ENCODE results near the gene RASGEF1C.

The RASGEF1C gene

GRCh38 chr5:180179442-180180420, 29.3 kb downstream of the RASGEF1C start:
- DNase-seq (ENCODE audit: low read depth): no peak

- no peak for DNase-seq (ENCODE audit: low read depth)
These were observed 30.2 kb downstream of the RASGEF1C start for GRCh38 chr5:180178531-180179441.

DNA sequence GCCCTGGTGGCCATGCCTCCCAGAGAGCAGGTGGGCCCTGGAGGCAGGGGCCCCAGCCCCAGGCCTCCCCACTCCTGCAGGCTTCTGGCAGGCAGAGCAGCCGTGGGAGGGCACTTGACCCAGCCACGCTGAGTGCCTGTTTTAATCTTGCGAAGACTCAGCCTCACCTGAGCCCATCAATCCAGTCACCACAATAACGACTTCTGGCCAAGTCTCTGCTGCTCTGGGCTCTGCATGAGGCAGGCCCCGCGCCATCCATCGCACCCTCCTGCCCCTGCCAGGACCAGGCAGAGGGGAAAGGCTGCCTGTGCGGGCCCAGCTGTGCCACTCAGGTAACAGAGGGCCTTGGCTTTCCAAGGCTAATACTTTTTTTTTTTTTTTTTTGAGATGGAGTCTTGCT, 32.8 kb downstream of the RASGEF1C start:
- no peak for DNase-seq (ENCODE audit: low read depth)

GRCh38 chr5:180175015-180175431, 34.0 kb downstream of the RASGEF1C start:
- no peak for DNase-seq (ENCODE audit: low read depth)

DNA sequence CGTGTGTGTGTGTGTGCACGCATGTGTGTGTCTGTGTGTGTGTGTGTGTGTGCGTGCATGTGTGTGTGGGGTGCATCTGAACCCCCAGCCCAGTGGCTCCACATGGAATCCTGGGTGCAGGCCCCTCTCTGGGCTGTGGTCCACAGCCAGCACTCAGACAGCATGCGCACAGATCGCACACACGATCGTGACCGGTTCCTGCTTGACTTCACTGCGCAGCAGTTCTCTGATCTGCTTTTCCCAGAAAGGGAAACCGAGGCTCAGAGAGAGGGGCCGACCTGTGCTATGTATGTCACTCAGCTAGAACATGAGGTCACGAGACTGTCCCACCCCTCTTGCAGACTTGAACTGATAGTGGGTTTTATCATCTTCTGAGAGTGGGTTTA, 34.4 kb downstream of the RASGEF1C start:
- DNase-seq (ENCODE audit: low read depth): no peak

DNA sequence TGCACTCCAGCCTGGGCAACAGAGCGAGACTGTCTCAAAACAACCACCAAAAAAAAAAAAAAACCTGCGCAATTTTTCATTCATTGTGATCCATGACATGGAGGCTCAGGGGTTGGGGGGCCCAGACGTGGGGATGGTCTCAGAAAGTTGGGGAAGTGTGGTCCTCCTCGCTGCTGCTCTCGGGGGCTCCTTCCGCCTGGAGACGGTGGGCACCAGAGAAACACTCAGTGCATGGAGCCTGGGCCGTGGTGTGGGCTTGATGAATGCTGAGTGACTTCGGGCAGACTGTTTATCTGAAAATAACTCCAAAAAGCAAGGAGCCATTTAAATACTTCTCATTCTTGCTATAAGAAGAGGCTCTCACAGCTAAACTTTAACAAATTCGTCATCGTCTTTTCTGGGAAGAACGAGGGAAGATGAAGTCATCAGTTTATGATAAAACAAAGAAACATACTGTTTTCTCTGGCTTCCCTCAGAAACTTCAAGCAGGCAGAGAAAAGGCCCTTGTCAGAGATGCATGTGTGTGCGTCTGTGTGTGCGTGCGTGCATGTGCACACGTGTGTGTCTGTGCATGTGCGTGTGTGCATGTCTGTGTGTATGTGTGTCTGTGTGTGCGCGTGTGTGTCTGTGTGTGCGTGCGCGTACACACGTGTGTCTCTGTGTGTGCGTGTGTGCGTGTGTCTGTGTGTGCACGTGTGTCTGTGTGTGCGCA, 35.0 kb downstream of the RASGEF1C start:
- no peak for DNase-seq (ENCODE audit: low read depth)

DNA sequence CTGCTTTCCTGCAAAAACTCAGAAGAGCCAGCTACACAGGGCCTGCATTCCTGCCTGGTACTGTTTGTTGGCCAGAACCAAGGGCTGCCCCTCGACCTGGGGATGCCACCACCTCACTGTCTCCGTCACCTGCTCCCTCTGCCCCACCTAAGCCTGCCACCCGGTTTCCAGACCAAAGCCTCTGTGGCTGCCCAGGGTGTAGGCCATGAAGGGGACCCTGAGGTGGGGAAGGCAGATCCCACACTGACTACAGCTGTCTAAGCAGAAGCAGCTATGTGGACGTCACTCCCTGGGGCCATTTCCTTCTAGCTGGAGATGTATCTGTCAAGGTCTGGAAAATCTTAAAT, 35.8 kb downstream of the RASGEF1C start:
- DNase-seq (ENCODE audit: low read depth): no peak

DNA sequence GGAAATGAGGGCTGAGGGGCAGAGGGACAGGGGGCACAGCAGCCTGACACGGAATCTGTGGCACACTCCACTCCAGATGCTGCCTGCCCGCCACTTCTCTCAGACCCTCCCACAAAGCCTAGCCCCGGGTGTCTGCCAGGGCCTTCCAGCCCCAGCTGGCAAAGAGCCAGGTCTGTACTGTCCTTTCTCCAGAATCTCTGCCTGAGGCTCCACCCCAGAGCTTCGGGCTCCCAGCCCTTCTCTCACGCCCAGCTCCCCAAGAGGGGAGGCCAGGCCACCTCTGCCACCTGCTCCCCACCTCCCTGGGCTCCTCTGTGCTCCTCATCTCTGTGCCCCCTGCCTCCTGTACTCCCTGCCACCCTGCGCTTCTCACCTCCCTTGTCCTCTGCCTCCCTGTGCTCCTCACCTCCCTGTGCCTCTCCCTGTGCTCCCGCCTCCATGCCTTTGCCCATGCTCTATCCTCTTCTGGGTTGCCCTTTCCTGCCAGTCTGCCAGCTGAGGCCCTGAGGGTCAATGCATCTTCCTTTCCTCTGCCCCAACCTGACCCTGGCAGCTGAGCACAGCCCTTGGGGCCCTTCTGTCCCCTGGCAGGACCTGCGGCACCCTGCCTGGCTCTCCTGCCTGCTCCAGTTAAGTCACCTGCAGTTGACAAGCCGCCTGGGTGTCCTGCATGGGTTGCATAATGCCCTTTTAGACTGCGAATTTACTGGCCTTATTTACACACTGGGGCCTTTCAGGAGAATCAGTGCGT, 36.4 kb downstream of the RASGEF1C start:
- DNase-seq (ENCODE audit: low read depth): no peak

DNA sequence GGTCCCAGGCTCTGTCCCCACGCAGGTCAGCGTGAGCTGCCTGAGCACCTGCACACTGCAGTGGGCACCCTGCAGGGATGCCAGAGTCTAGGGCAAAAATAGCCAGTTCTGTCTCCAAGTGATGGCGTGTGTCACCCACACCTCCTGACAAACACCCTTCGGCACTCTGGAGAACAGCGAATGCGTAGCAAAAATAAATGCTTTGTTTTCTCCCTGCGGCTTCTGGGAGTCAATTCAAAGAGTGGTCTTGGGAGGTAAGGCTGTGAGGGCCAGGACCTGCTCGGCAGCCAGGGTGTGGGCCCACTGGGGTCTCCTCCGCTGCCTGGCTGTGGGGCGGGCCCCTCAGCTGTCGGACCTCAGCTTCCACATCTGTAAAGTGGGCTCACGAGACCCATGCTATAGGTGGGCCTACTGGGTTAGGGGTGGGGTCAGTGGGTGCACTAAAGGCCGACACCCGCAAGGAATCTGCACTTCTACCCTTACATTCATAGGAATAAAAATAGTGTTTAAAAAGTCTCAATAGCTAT, 37.4 kb downstream of the RASGEF1C start:
- DNase-seq (ENCODE audit: low read depth): no peak

GRCh38 chr5:180170810-180171567, 38.0 kb downstream of the RASGEF1C start:
- no peak for DNase-seq (ENCODE audit: low read depth)

DNA sequence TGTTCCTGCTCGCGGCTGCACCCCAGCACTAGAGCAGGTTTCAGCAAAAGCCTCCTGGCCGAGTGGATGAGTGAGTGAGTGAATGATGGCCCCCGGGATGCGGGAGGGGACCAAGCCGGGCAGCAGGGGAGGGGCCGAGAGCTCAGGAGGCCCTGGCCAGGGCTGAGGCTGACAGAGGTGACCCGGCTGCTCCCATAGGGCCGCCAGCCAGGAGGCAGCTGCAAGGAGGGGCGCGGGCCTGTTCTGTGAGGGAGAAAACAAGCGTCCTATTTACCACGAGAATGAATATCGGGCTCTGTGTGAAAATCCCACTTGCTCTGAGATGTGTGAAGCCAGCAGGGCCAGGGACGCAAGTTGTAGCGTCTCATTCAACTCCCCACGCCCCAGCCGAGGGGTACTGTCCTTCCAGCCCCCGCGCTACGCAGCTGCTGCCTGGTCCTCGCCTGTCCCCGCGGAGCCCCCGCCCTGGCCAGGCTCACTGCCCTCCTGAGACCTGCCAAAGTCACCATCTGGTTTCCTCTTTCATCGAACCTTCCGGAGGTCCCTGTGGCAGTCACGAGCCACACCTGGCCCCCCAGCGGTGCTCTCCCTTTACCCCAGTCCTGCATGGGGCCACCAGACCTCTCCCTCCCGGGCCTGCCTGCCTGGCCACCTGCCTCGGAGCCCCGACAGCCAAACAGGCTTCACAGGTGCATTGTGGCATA, 38.8 kb downstream of the RASGEF1C start:
- no peak for DNase-seq (ENCODE audit: low read depth)

DNA sequence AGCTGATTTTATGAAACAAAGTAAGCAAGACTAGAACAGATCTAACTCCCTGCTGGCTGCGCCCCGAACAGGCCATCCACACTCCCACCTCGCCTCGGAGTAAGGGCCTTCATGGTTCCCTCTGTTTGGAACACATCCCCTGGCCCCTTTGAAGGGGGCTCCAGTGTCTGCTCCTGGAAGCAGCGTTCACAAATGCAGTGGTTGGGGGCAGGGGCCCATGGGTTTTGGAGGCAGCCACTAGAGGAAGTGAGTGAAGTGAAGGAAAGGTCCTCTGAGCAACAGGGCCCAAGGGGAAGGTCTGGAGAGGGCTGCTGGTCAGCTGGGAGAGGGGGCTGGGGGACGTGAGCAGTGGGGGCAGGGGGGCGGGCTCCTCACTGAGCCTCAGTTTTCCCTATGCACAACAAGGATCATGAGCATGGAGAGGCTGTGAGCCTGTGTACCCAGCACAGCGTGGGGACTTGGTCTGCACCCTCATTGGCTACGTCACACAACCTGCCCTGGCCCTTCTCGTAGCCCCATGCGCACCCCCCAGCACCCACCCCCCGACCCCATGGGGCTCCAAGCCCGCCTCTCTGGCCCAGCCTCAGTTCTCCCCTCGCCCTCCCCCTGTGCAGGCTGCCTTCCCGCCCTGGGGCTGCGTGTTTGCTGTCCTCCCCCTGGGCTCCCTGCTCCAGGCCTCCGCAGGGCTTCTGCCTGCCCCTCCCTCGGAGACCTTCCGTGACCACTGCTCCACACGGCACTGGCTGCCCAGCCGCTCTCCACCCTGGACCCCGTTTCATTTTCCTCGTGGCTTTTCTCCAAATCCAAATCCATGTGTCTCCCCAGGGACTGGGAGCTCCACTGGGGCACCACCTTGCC, 39.5 kb downstream of the RASGEF1C start:
- DNase-seq (ENCODE audit: low read depth): no peak

DNA sequence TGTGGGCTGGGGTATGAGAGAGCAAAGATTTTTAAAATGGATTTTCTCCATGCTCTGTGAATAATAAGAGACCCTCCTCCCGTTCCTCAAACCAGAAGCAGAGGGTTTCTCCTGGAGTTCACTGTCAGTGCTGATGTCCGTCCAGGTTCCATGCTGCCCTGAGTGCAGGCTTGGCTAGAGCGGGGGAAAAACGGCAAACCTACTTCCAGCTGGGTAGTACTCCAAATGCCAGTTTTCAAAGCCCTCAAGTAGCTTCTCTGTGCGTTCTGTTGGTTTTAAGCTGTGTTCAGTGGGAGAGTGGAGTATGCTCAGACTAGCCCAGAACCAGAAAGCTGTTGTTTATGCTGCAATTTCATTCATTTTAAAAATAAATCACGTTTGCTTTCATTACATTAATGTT, 40.3 kb downstream of the RASGEF1C start:
- no peak for DNase-seq (ENCODE audit: low read depth)

DNA sequence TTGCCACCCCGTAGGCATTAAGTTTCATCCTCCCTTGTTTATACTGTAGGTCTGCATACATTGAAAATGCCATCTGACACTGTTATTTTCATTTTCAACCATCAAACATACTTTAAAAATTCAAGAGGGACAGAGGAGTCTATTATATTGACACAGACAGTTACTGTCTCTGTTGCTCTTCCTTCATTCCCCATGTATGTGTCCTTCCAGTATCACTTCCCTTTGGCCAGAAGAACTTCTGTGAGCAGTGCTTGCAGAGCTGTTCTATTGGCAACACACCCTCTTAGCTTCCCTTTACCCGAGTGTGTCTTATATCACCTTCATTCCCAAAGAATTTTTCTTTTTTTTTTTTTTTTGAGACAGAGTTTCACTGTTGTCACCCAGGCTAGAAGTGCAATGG, 42.8 kb downstream of the RASGEF1C start:
- DNase-seq (ENCODE audit: low read depth): no peak

DNA sequence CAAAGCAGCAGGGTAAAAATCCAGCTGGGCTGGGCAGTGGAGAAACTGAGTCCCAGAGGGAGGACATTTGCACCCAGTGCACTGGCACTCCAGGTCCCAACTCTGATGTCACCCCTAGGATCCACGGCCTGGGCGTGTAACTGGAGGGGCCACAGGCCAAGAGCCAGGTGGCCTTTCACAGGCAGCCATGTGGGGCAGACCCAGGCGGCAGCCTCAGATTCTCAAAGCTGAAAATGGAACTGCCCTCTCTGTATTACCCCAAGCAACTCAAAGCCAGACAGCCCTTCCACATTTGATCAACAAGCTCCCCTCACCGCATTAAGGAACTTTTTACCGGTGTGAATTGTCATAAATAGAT, 46.7 kb downstream of the RASGEF1C start:
- no peak for DNase-seq (ENCODE audit: low read depth)

- DNase-seq (ENCODE audit: low read depth): no peak
These were observed 47.3 kb downstream of the RASGEF1C start for GRCh38 chr5:180161420-180162303.

GRCh38 chr5:180160789-180161188, 48.2 kb downstream of the RASGEF1C start:
- no peak for DNase-seq (ENCODE audit: low read depth)

DNA sequence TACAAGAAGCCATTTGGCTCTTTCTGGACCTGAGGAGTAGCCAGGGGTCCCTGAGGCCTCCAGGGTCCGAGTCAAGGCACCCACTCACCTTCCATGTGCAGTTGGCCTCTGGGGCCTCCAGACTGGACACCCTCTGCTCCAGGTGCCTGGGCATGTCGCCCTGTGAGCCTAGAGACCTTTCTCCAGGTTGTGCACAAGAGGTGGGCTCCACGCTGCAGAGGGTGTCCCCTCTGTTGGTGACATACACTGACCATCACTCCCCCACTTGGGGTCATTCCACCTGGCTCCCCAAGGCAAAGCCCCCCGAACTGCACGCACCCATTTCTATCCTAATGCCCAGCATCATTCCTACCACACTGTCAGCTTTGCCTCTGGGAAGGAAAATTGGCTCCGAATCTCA, 48.8 kb downstream of the RASGEF1C start:
- no peak for DNase-seq (ENCODE audit: low read depth)

All from EH (cell line).